HepG2 (cell line): ENCODE data around the gene ADPRS. TPM values are rescaled to one million over a fixed set of nuclear protein-coding genes. Genes with fewer than 3 reads are reported as not detected.

ENCODE experiments used
- ATF7 ChIP-seq, 2 experiments: fragments of 450-650 bp in 1 of 2; sonication (generic) in 1 of 2; formaldehyde crosslinking in 1 of 2; IDR thresholded peaks; 2 replicates each; pipeline versions ENCODE4 v1.4.0 to v1.6.1; 2016 to 2020; ENCODE audit warnings: antibody characterized with exemption in 1 of 2, mild to moderate bottlenecking in 1 of 2, missing genetic modification reagents in 1 of 2
- CERS6 ChIP-seq: sonication (generic); formaldehyde crosslinking; IDR thresholded peaks from 2 replicates; pipeline ENCODE4 v1.5.0; 2020; ENCODE audit warnings: missing genetic modification reagents
- HNF4G ChIP-seq, 2 experiments: sonication (generic) in 1 of 2; formaldehyde crosslinking in 1 of 2; IDR thresholded peaks; 2 replicates each; pipeline versions ENCODE4 v1.4.0 to v1.6.1; 2011 to 2020; ENCODE audit warnings: borderline replicate concordance in 2 of 2, low read depth in 2 of 2, mild to moderate bottlenecking in 2 of 2, low read length in 1 of 2, missing genetic modification reagents in 1 of 2, moderate library complexity in 1 of 2
- KIAA2018 ChIP-seq: sonication (generic); formaldehyde crosslinking; IDR thresholded peaks from 2 replicates; pipeline ENCODE4 v1.5.0; 2020; ENCODE audit warnings: mild to moderate bottlenecking, missing genetic modification reagents, borderline replicate concordance
- MAFG ChIP-seq: sonication (generic); formaldehyde crosslinking; IDR thresholded peaks from 2 replicates; pipeline ENCODE4 v1.5.1; 2020; ENCODE audit warnings: mild to moderate bottlenecking, missing genetic modification reagents
- NRL ChIP-seq: sonication (generic); formaldehyde crosslinking; IDR thresholded peaks from 2 replicates; pipeline ENCODE4 v1.5.0; 2020; ENCODE audit warnings: missing genetic modification reagents, mild to moderate bottlenecking, moderate library complexity, borderline replicate concordance
- SIN3A ChIP-seq: IDR thresholded peaks from 2 replicates; pipeline ENCODE4 v1.6.1; 2011; ENCODE audit warnings: low read depth, mild to moderate bottlenecking, control low read depth, low read length, borderline replicate concordance
- SPEN ChIP-seq: sonication (generic); formaldehyde crosslinking; IDR thresholded peaks from 2 replicates; pipeline ENCODE4 v1.5.1; 2020; ENCODE audit warnings: low read depth, mild to moderate bottlenecking, missing genetic modification reagents
- ZBTB20 ChIP-seq: sonication (generic); formaldehyde crosslinking; IDR thresholded peaks from 2 replicates; pipeline ENCODE4 v1.8.1; 2023; ENCODE audit warnings: missing genetic modification reagents, low read depth, mild to moderate bottlenecking, borderline replicate concordance
- ZBTB7B ChIP-seq: sonication (generic); formaldehyde crosslinking; IDR thresholded peaks from 2 replicates; pipeline ENCODE4 v1.4.0; 2020; ENCODE audit warnings: missing genetic modification reagents
- ZMYM3 ChIP-seq: sonication (generic); formaldehyde crosslinking; IDR thresholded peaks from 2 replicates; pipeline ENCODE4 v1.5.1; 2020; ENCODE audit warnings: mild to moderate bottlenecking, missing genetic modification reagents
- ZNF547 ChIP-seq: sonication (generic); formaldehyde crosslinking; IDR thresholded peaks from 2 replicates; pipeline ENCODE4 v1.5.1; 2020; ENCODE audit warnings: mild to moderate bottlenecking, missing genetic modification reagents
- ZNF558 ChIP-seq: sonication (generic); formaldehyde crosslinking; IDR thresholded peaks from 2 replicates; pipeline ENCODE4 v1.9.0; 2022; ENCODE audit warnings: mild to moderate bottlenecking, missing genetic modification reagents, borderline replicate concordance
- ZNF569 ChIP-seq: sonication (generic); formaldehyde crosslinking; IDR thresholded peaks from 2 replicates; pipeline ENCODE4 v1.5.0; 2020; ENCODE audit warnings: mild to moderate bottlenecking, missing genetic modification reagents, moderate library complexity, borderline replicate concordance
- ZNF577 ChIP-seq: sonication (generic); formaldehyde crosslinking; IDR thresholded peaks from 2 replicates; pipeline ENCODE4 v1.4.0; 2020; ENCODE audit warnings: mild to moderate bottlenecking, low read depth, missing genetic modification reagents, borderline replicate concordance
- ZNF83 ChIP-seq: sonication (generic); formaldehyde crosslinking; IDR thresholded peaks from 2 replicates; pipeline ENCODE4 v1.4.0; 2020; ENCODE audit warnings: missing genetic modification reagents, mild to moderate bottlenecking, borderline replicate concordance
- polyA plus RNA-seq, 8 experiments: library from polyadenylated mRNA; depleted of rRNA in 3 of 8; stranded (reverse) in 7 of 8; unstranded in 1 of 8; fragments of >200 nt; fragmentation: Illumina TruSeq in 4 of 8; extraction: Trizol in 4 of 8; gene quantifications; 2 replicates each; pipeline versions ENCODE4 v1.2.1 to v1.2.3, GENCODE V29; 2011 to 2016; ENCODE audit warnings: low read depth in 4 of 8, missing spikeins in 1 of 8, mixed read lengths in 1 of 8; ENCODE audit not compliant: insufficient read depth in 1 of 8
- total RNA-seq, 5 experiments: library from RNA; depleted of rRNA; stranded (reverse); fragments of >200 nt; fragmentation: Illumina TruSeq; extraction: Trizol; gene quantifications; 2 replicates each; pipeline ENCODE4 v1.2.3, GENCODE V29; 2016; ENCODE audit warnings: low read depth in 1 of 5

The ADPRS gene
- total and polyA plus RNA-seq, 2 of the 13 experiments (the other 11 are each of a cell fraction or from before 2014, with no cell fraction given) = 30.6 to 36.4 TPM

- TF ChIP-seq ZBTB20 (no peak), ZNF558 (no peak), ZNF83 (CRISPR knock-in tag) (no peak), KIAA2018 (CRISPR knock-in tag) (no peak), ATF7 (IDR thresholded peaks at IDR 0.05) (no peak), ATF7 (CRISPR knock-in tag; IDR thresholded peaks at IDR 0.05) (0 out of 2 replicates have a peak, but pooled peaks have one; percentile 3), CERS6 (CRISPR knock-in tag) (no peak), MAFG (no peak), ZBTB7B (CRISPR knock-in tag) (no peak), NRL (CRISPR knock-in tag) (no peak), ZNF569 (no peak; the same call in 1 of the 2 replicates), SIN3A (no peak), ZNF547 (CRISPR knock-in tag) (no peak), SPEN (no peak), ZNF577 (CRISPR knock-in tag) (no peak), ZMYM3 (CRISPR knock-in tag) (no peak), HNF4G (IDR thresholded peaks at IDR 0.05; ENCODE audit: borderline replicate concordance, low read depth, low read length) (no peak), HNF4G (CRISPR knock-in tag; IDR thresholded peaks at IDR 0.05; ENCODE audit: borderline replicate concordance, low read depth) (no peak)
- TF ChIP-seq, all 625 proteins: peak for 7
These were observed 471 bp upstream of the ADPRS start (continued) for GRCh38 chr1:36088265-36088576.
